ENCODE data around the gene OSBPL2.

DNA sequence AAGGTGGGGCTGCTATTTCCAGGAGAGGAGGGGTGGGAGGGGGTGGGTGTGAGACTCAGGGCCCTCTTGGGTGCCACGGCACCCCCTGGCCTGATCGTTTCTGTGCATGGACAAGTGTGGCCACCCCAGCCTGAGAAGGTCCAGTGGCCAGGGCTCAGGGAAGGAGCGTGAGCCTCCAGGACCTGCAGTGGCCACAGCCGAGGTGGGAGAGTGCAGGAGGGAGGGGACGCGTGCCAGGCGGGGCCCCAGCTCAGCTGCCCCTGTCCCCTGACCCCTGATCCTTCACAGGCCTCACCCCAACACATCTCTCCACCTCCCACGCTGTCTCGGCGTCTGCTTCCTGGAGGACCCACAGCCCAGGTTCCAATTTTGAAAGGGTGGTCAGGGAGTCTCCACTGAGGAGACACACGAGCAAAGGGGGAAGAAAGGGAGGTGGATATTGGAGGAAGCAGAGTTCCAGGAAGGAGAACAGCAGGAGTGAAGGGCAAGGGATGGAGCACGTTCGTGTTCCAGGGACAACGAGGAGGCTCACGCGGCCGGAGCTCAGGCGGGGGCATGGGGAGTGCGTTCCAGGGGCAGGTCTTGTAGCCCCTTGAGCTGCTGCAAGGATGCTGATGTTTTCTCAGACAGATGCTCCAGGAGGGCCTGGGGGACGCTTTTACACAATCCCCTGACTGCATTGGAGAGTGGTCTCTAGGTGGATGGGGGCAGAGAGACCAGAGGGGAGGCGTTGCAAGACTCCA, 14.0 kb upstream of the OSBPL2 start:
- no peak for TF ChIP-seq CTCF (IDR thresholded peaks at IDR 0.05)
- no peak for TF ChIP-seq POLR2A (IDR thresholded peaks at IDR 0.05)

Measured in esophagus squamous epithelium (tissue), 4 donors.